Middle frontal gyrus (tissue), 1 donor: ENCODE data around the gene RASGRF1.

Source experiments
- DNase-seq: peaks from one replicate; pipeline ENCODE4 v3.0.0-alpha.2; 2015; ENCODE audit warnings: low spot score; ENCODE audit errors: extremely low spot score

Gene RASGRF1

DNA sequence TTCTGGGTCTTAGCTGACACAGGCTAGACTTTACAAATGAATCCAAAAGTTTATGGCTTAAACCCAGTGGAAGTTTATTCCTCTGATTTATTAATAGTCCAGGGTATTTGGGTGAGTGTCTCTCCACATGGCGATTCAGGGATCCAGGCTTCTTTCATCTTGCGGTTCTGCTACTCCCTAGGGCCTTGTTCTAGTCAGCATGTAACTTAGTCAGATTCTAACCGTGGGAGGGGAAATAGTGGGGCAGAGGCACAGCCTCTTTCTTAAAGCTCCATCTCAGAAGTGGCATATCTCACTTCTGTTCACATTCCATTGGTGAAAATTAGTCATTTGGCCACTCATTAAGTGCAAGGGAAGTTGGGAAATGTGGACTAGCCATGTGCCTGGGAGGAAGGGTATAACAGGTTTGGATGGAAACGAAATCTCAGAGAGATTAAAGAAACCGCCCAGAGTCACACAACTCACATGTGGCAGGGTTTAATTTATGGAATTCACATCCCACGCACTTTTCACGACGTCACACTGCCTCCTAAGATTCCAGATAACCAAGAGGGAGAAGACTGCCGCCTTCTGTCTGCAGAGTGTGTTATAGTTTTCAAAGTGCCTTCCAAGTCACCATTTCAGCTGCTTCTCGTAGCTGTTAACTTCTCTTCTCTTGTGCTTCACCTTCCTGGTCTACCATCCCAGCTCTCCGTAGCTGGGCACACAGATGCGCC is 11.4 kb upstream of the RASGRF1 start:
- DNase-seq = no peak

DNA sequence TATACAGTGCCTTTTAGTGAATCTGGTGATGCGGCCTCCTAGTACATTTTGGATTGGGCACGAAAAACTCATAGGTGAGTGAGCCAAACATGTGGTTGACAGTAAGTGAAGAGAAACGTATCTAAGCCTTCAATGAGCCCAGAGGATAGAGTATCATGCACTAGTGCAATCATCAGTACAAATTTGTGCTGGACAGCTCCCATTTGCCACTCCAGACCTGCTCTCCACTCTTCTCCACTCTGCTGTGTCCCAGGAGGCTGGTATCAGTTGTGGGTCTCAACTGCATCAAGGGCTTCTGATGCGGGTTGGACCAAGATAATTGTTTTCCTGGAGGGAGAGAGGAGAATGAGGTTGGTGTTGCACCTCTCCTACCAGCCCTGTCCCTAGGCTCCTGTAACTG is 9.1 kb upstream of the RASGRF1 start:
- DNase-seq = no peak

GRCh38 chr15:79094611-79095021 is 4.0 kb upstream of the RASGRF1 start:
- no peak for DNase-seq

GRCh38 chr15:79093352-79093935 is 2.9 kb upstream of the RASGRF1 start:
- no peak for DNase-seq

GRCh38 chr15:79092382-79092781 is 1.8 kb upstream of the RASGRF1 start:
- DNase-seq = no peak

- DNase-seq = peak; percentile 49
Measured at GRCh38 chr15:79091204-79091867, 756 bp upstream of the RASGRF1 start.

DNA sequence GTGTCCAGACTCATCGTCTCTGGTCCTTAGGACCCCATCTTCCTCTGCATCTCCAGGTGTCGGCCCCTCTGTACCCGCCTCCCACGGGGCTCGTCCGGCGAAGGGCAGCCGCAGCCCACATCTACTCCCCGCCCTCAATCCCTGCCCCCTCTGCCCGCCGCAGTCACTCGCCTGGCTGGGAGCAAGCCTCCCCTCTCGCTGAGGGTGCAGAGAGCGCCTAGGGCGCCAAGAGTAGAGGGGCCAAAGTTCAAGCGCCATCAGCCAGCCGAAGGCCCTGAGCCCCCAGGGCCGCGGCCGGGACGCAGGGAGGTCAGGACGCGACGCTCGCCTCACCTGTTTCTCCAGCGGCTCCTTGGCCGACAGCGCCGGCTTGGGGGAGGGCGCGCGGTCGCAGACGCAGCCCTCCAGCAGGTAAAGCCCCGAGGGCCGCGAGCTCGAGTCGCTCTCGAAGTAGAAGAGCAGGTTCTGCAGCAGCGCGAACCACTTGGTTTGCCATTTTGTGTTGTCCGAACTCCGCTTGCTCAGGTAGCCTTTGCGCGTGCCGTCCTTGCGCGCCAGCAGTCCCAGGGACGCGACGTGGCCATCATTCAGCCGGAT is 592 bp downstream of the RASGRF1 start:
- no peak for DNase-seq

DNA sequence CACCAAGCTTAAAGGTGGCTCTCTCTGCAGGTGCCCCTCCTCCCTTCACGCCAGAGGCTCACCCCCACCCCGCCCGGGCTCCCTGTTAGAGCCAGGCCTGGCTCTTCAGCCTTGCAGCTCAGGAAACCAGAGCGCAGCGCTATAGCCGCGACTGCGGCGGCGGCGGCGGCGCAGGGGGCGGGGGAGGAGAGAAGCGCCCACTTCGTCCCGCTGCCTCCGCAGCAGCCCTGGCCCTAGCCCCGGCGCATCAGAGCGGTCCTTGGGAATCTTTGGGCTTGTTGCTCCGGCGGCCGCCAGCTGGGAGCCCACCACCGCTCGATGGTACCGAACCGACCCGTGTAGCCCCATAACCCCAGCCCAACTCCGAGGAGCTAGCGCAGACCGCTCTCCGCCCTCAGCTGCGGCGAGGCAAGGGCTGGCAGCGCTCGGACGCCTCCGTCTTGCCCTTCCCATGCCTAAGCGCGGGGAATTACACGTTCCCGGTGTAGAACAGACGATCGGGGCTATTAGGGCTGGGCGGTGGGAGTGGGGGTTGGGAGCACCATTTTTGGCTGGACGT is 1.2 kb downstream of the RASGRF1 start:
- no peak for DNase-seq

DNA sequence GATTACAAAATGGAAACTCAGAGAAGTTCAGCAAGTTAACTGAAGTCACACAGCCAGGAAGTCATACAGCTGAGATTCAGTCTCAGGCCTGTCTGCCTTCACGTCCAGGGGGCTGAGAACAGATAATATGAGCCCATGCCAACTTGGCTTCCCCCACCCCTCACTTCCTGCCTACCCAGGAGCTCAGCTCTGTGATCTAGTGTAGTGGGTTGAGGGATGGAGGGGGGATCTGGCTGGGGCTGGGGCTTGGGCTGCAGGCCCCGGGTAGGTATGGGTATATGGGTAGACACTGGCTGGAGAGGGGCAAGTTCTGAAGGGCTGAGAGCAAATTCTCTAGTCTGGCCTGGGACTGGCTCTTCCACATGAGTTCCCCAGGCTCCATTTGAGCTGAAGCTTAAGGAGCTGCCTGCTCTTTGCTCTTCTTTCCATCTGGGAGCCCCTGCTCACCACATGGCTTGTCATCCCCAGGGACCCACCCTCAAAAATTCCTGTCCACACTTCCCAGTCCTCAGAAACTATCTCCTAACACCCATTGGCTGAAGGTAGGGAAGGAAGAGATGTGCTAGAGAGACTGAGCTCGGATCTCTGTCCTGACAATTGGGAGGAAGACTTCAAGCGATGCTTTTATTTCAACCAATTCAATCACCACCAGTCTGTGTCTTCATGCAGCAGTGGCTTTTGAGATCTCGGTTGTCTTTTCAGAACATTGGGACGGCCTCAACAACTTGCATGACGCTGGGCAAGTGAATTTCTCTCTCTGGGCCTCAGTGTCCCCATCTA is 2.0 kb downstream of the RASGRF1 start:
- no peak for DNase-seq

- DNase-seq = no peak
Measured at GRCh38 chr15:79086814-79087213, 3.8 kb downstream of the RASGRF1 start.

GRCh38 chr15:79084308-79084968 is 6.1 kb downstream of the RASGRF1 start:
- no peak for DNase-seq

DNA sequence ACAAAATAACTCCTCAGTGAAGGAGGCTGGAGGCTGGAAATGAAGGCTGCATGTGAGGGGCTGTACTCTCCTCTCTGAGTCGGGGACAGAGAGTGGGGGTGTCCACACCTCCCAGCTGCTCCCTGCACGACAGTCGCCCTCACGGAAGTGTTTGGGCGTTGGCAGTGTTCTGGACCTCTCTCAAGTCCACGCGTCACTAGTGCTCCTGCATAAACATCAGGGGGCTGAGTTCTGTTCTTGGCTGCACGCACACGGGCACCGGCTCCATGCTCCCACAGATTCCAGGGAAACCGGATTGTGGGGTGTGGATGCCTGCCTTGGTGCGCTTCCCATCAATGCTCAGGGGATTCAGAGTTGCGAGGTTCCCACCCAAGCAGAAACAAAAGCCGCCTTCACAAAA is 7.4 kb downstream of the RASGRF1 start:
- DNase-seq = no peak

DNA sequence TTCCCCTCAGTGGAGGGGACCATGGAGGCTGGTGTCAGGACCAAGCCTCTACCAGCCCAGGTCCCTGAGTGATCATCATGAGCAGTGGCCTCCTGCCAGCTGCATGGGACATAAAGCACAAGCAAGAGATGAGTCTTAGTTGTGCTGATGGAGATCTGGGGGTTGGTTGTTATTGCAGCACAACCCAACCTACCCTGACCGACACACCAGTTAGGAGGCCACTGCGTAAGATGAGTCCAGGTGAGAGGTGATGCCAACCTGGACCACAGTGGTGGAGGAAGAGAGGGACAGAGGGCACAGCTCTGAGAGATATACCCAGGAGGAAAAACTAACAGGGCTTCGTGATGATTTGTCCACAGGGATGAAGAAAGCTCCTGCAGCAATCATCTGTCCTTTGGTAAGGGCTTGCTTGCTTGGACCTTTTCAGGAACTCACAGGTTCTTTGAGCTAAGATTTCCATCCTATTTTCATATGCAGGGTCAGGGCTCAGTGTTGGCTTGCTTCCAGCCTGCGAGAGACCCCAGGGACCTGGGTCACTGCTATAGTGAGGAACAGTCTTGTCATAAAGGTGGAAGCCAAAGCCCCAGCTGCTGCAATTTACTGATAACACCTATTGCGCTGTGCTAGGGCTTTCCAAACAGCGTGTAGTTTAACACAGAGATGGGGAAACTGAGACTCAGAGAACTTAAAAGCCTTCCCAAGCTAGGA is 8.1 kb downstream of the RASGRF1 start:
- DNase-seq = no peak

GRCh38 chr15:79078763-79079410 is 11.7 kb downstream of the RASGRF1 start:
- no peak for DNase-seq

DNA sequence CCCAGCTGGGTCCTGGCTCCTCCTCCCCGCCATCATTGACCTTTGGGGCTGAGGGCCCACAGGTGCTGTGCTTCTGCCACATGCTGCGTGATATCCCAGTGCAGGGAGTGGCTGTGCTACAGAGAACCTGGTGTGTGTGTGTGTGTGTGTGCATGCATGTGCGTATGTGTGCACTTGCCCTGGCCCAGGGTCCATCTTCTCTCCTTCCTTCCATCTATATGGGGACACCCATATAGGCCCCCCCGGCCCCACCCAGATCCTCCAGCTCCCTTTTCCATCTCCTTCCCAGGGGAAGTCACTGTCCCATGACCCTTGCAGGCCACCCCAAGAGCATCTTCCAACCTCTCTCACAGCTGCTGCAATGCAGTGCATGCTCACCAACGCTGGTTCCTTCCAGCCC is 12.6 kb downstream of the RASGRF1 start:
- DNase-seq = no peak

DNA sequence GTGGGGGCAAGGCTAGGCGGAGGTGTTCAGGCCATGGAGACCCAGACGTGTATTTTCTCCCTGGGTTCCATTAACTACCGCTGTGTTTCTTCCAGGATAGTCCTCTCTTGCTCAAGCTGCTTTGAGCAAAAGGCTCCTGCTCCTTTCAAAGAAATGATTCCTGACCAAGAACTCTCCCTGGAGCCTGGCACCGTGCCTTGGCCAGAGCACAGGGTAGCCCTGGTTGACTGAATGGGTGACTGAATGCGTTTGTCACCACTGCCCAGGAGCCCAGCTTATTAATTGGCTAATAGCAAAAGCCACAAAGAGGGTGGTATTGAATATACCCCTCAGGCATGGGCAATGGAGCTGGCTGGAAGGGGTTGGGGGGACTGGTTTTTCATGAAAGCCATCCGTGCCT is 13.9 kb downstream of the RASGRF1 start:
- no peak for DNase-seq

- no peak for DNase-seq
Measured at GRCh38 chr15:79075256-79075655, 15.3 kb downstream of the RASGRF1 start.

DNA sequence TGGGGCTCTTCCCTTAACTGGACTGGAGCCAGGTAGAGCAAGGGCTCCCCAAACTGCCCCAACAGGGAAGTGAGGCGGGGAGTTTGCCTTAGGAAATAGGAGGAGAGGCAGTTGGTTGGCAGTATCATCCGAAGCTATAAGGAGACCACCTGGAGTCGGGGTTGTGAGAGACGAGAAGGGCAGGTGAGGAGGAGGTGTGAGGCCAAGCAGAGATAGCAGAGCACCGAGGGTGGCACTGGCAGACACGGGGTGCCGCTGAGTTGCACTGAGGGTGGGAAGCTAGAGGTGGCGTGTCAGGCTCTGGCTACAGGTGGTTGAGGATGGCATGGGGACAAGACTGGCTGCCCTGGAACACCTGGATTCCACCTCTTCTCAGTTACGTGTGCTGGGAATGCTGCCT is 17.2 kb downstream of the RASGRF1 start:
- DNase-seq = no peak

- DNase-seq = no peak
Measured at GRCh38 chr15:79071901-79072300, 18.7 kb downstream of the RASGRF1 start.

GRCh38 chr15:79068790-79069189 is 21.8 kb downstream of the RASGRF1 start:
- DNase-seq = no peak
